Osteocyte (in vitro differentiated cells): ENCODE results near the gene LRBA. TPM values are rescaled to one million over a fixed set of nuclear protein-coding genes. Genes with fewer than 3 reads are reported as not detected.

ENCODE experiments used
- DNase-seq: peaks from one replicate; pipeline ENCODE4 v3.0.0; 2021; ENCODE audit warnings: mixed read lengths; ENCODE audit not compliant: unreplicated experiment; ENCODE audit errors: extremely low spot score
- H3K27ac Mint-ChIP-seq: one replicate; pipeline ENCODE4 v1.8.0; 2021; ENCODE audit warnings: mild to moderate bottlenecking, mixed read lengths; ENCODE audit not compliant: unreplicated experiment
- H3K27me3 Mint-ChIP-seq: one replicate; pipeline ENCODE4 v1.8.0; 2021; ENCODE audit warnings: mixed read lengths; ENCODE audit not compliant: unreplicated experiment
- H3K36me3 Mint-ChIP-seq: one replicate; pipeline ENCODE4 v1.8.0; 2021; ENCODE audit warnings: mixed read lengths; ENCODE audit not compliant: unreplicated experiment
- H3K4me1 Mint-ChIP-seq: one replicate; pipeline ENCODE4 v1.8.0; 2021; ENCODE audit warnings: mixed read lengths; ENCODE audit not compliant: unreplicated experiment
- H3K4me3 Mint-ChIP-seq: one replicate; pipeline ENCODE4 v1.8.0; 2021; ENCODE audit warnings: mild to moderate bottlenecking, moderate library complexity, mixed read lengths; ENCODE audit not compliant: unreplicated experiment
- H3K9me3 Mint-ChIP-seq: one replicate; pipeline ENCODE4 v1.8.0; 2021; ENCODE audit warnings: mixed read lengths; ENCODE audit not compliant: unreplicated experiment
- CTCF ChIP-seq: fragments of 200-600 bp; sonication (generic); IDR thresholded peaks from 2 replicates; pipeline ENCODE4 v1.5.0; 2021; ENCODE audit warnings: antibody characterized with exemption, mild to moderate bottlenecking, moderate library complexity
- total RNA-seq: library from RNA; stranded (reverse); gene quantifications from 2 replicates; pipeline ENCODE4 v1.2.1, GENCODE V29; 2021

Gene LRBA
- total RNA-seq, 1 donor from 2014 or later = 40.8 TPM

- Mint-ChIP-seq H3K27ac (no peak overlapping the region), H3K27me3 (no peaks in the 10 kb centered on the region), H3K4me3 (no peak overlapping the region), H3K9me3 (no peaks in the 10 kb centered on the region), H3K36me3 (no peaks in the 10 kb centered on the region), H3K4me1 (peaks cover 29% of the 10 kb centered on the region)
- no peak for DNase-seq
- no peak for TF ChIP-seq CTCF
Observed at GRCh38 chr4:151012376-151012775, 2.7 kb downstream of the LRBA start.

- no peak for DNase-seq
- TF ChIP-seq CTCF = no peak
- Mint-ChIP-seq H3K9me3 (no peaks in the 10 kb centered on the region), H3K4me3 (no peak overlapping the region), H3K4me1 (peaks cover 1% of the 10 kb centered on the region), H3K36me3 (no peaks in the 10 kb centered on the region), H3K27me3 (no peaks in the 10 kb centered on the region), H3K27ac (no peak overlapping the region)
Observed at GRCh38 chr4:151004222-151004621, 10.9 kb downstream of the LRBA start.

- H3K4me1 Mint-ChIP-seq = peaks cover 5% of the 10 kb centered on the region
- H3K4me3 Mint-ChIP-seq = no peak overlapping the region
- H3K27ac Mint-ChIP-seq = no peak overlapping the region
- TF ChIP-seq CTCF = no peak
- H3K9me3 Mint-ChIP-seq = no peaks in the 10 kb centered on the region
- no peak for DNase-seq
- H3K36me3 Mint-ChIP-seq = no peaks in the 10 kb centered on the region
- no peaks in the 10 kb centered on the region for H3K27me3 Mint-ChIP-seq
Observed at GRCh38 chr4:151000747-151001429, 14.2 kb downstream of the LRBA start.

GRCh38 chr4:150999086-150999485, 16.0 kb downstream of the LRBA start:
- Mint-ChIP-seq H3K27me3 (no peaks in the 10 kb centered on the region), H3K4me3 (no peak overlapping the region), H3K9me3 (no peaks in the 10 kb centered on the region), H3K27ac (no peak overlapping the region), H3K4me1 (peaks cover 9% of the 10 kb centered on the region), H3K36me3 (no peaks in the 10 kb centered on the region)
- no peak for DNase-seq
- TF ChIP-seq CTCF = no peak

- no peak for DNase-seq
- TF ChIP-seq CTCF = no peak
- Mint-ChIP-seq H3K9me3 (no peaks in the 10 kb centered on the region), H3K27ac (no peak overlapping the region), H3K36me3 (no peaks in the 10 kb centered on the region), H3K27me3 (no peaks in the 10 kb centered on the region), H3K4me1 (peaks cover 9% of the 10 kb centered on the region), H3K4me3 (no peak overlapping the region)
Observed at GRCh38 chr4:150997141-150997540, 17.9 kb downstream of the LRBA start.
